Gastroesophageal sphincter (tissue), 4 donors: Measurements from ENCODE around the gene EIF5AL1. TPM values are rescaled to one million over a fixed set of nuclear protein-coding genes. Genes with fewer than 3 reads are reported as not detected.
"Not testable (repeated sequence)": the region's sequence is repeated elsewhere in the genome, so short reads cannot be mapped to it uniquely, and the experiment has no call there.

Source experiments
- ATAC-seq: fragments of 150-250 bp; one replicate; pipeline ENCODE4 v1.9.1; 2016; ENCODE audit warnings: mild to moderate bottlenecking, moderate library complexity
- H3K27ac ChIP-seq, 4 donors: fragments of 200-600 bp; sonication (generic) in 3 of 4; 1 replicate in 3 of 4; 2 replicates in 1 of 4; pipeline ENCODE4 v1.5.1; 2016 to 2019
- H3K27me3 ChIP-seq: fragments of 200-600 bp; sonication (generic); one replicate; pipeline ENCODE4 v1.5.1; 2019
- H3K36me3 ChIP-seq, 2 donors: fragments of 200-600 bp; sonication (generic); one replicate each; pipeline ENCODE4 v1.5.1; 2019; ENCODE audit warnings: control low read depth in 1 of 2
- H3K4me1 ChIP-seq, 3 donors: fragments of 200-600 bp; sonication (generic); 1 replicate in 2 of 3; 2 replicates in 1 of 3; pipeline ENCODE4 v1.5.1; 2016 to 2019; ENCODE audit warnings: control low read depth in 2 of 3
- H3K4me3 ChIP-seq, 2 donors: fragments of 200-600 bp; sonication (generic); one replicate each; pipeline ENCODE4 v1.5.1; 2019; ENCODE audit warnings: mild to moderate bottlenecking in 1 of 2, moderate library complexity in 1 of 2
- H3K9me3 ChIP-seq, 3 donors: fragments of 200-600 bp; sonication (generic); one replicate each; pipeline ENCODE4 v1.5.1; 2017 to 2019; ENCODE audit warnings: control low read depth in 2 of 3
- CTCF ChIP-seq, 4 experiments: fragments of 200-600 bp in 2 of 4; fragments of 450-650 bp in 2 of 4; sonication (generic) in 1 of 4; IDR thresholded peaks; one replicate each; pipeline ENCODE4 v1.5.1; 2017 to 2019; ENCODE audit warnings: antibody characterized with exemption in 4 of 4, mild to moderate bottlenecking in 2 of 4, moderate library complexity in 2 of 4
- EP300 ChIP-seq: sonication (generic); formaldehyde crosslinking; IDR thresholded peaks from one replicate; pipeline ENCODE4 v1.6.1; 2017; ENCODE audit warnings: antibody characterized with exemption, mild to moderate bottlenecking
- POLR2A ChIP-seq, 2 donors: fragments of 450-650 bp; IDR thresholded peaks; one replicate each; pipeline ENCODE4 v1.6.1; 2017; ENCODE audit warnings: antibody characterized with exemption in 2 of 2, mild to moderate bottlenecking in 2 of 2, moderate library complexity in 1 of 2
- POLR2AphosphoS5 ChIP-seq: sonication (generic); formaldehyde crosslinking; IDR thresholded peaks from one replicate; pipeline ENCODE4 v1.6.1; 2017; ENCODE audit warnings: antibody characterized with exemption
- WGBS, 2 donors: methylation state at CpG; one replicate each; pipeline ENCODE4 v1.1.5; 2018; ENCODE audit warnings: low coverage in 1 of 2; 5-methylcytosine and 5-hydroxymethylcytosine counted together
- total RNA-seq, 4 donors: library from RNA; depleted of rRNA; stranded (reverse); fragments of >200 nt; gene quantifications; one replicate each; pipeline ENCODE4 v1.1.0, GENCODE V29; 2016

The EIF5AL1 gene
- total RNA-seq, 4 donors from 2014 or later = 0.16 to 0.35 (median 0.23) TPM

- H3K36me3 ChIP-seq = no peaks in the 10 kb centered on the region
- H3K4me1 ChIP-seq = peaks cover 0 to 8% (median 0%) of the 10 kb centered on the region in 3 donors
- H3K9me3 ChIP-seq = no peaks in the 10 kb centered on the region
- H3K27me3 ChIP-seq = peaks cover 3% of the 10 kb centered on the region
- no peak overlapping the region for H3K27ac ChIP-seq
- no peak for ATAC-seq
- no peak overlapping the region for H3K4me3 ChIP-seq
- TF ChIP-seq POLR2A (IDR thresholded peaks at IDR 0.05) = no peak
These were observed 6.5 kb upstream of the EIF5AL1 start for GRCh38 chr10:79505829-79506228.

- Histone ChIP-seq H3K9me3 (no peaks in the 10 kb centered on the region), H3K27ac (no peak overlapping the region), H3K36me3 (no peaks in the 10 kb centered on the region), H3K4me1 (peaks cover 0 to 2% (median 0%) of the 10 kb centered on the region in 3 donors), H3K27me3 (peaks cover 3% of the 10 kb centered on the region), H3K4me3 (no peak overlapping the region)
- WGBS, 2 donors = 72 to 79% methylated on average over 6 to 9 of the region's 9 CpGs
- TF ChIP-seq POLR2A (IDR thresholded peaks at IDR 0.05) = no peak
- no peak for TF ChIP-seq CTCF (IDR thresholded peaks at IDR 0.05)
- TF ChIP-seq EP300 = no peak
- TF ChIP-seq POLR2AphosphoS5 = no peak
- no peak for ATAC-seq
These were observed 4.7 kb upstream of the EIF5AL1 start for GRCh38 chr10:79507440-79508167.

GRCh38 chr10:79508245-79508644 lies 4.1 kb upstream of the EIF5AL1 start:
- H3K9me3 ChIP-seq, H3K4me1 ChIP-seq, H3K27me3 ChIP-seq, ATAC-seq, H3K36me3 ChIP-seq, H3K4me3 ChIP-seq, H3K27ac ChIP-seq: not testable (repeated sequence)
- 80% methylated on average over 1 of the region's 4 CpGs; no CpG with 5 or more reads in 1 of the 2 donors for WGBS, 2 donors

GRCh38 chr10:79509306-79509933 lies 2.9 kb upstream of the EIF5AL1 start:
- no CpG with 5 or more reads among the region's 3 CpGs for WGBS, 2 donors
- H3K36me3 ChIP-seq, H3K9me3 ChIP-seq, H3K27ac ChIP-seq, H3K27me3 ChIP-seq, H3K4me1 ChIP-seq, H3K4me3 ChIP-seq: not testable (repeated sequence)
- peak; percentile 69 for ATAC-seq

- not testable (repeated sequence) for ATAC-seq
These were observed 2.3 kb upstream of the EIF5AL1 start for GRCh38 chr10:79509934-79510508.

GRCh38 chr10:79516532-79517205 lies 4.3 kb downstream of the EIF5AL1 start:
- not testable (repeated sequence) for H3K36me3 ChIP-seq, H3K27me3 ChIP-seq, H3K27ac ChIP-seq, ATAC-seq, H3K9me3 ChIP-seq, H3K4me1 ChIP-seq, H3K4me3 ChIP-seq
- WGBS, 2 donors = 0 to 50% methylated on average over 1 to 7 of the region's 7 CpGs

More at GRCh38 chr10:79509934-79510508, 2.3 kb upstream of the EIF5AL1 start:
- H3K4me1 ChIP-seq, H3K4me3 ChIP-seq, H3K27me3 ChIP-seq, H3K27ac ChIP-seq, H3K9me3 ChIP-seq, H3K36me3 ChIP-seq: not testable (repeated sequence)
- WGBS, 2 donors = no CpG with 5 or more reads among the region's 5 CpGs

- H3K36me3 ChIP-seq, ATAC-seq, H3K27me3 ChIP-seq, H3K9me3 ChIP-seq, H3K4me1 ChIP-seq, H3K27ac ChIP-seq, H3K4me3 ChIP-seq: not testable (repeated sequence)
- no CpG with 5 or more reads among the region's 4 CpGs for WGBS, 2 donors
These were observed 5.2 kb downstream of the EIF5AL1 start for GRCh38 chr10:79517567-79517966.

GRCh38 chr10:79521751-79522150 lies 9.4 kb downstream of the EIF5AL1 start:
- H3K4me1 ChIP-seq, H3K9me3 ChIP-seq, H3K27ac ChIP-seq, H3K4me3 ChIP-seq, H3K27me3 ChIP-seq, H3K36me3 ChIP-seq, ATAC-seq: not testable (repeated sequence)
- WGBS, 2 donors = no CpG with 5 or more reads among the region's 6 CpGs

GRCh38 chr10:79522464-79522863 lies 10.1 kb downstream of the EIF5AL1 start:
- not testable (repeated sequence) for H3K4me1 ChIP-seq, H3K27ac ChIP-seq, H3K4me3 ChIP-seq, H3K27me3 ChIP-seq, H3K36me3 ChIP-seq, H3K9me3 ChIP-seq
- peak; percentile 35 for ATAC-seq
- WGBS, 2 donors = no CpG with 5 or more reads among the region's 4 CpGs

GRCh38 chr10:79523157-79523853 lies 11.0 kb downstream of the EIF5AL1 start:
- not testable (repeated sequence) for H3K9me3 ChIP-seq, H3K4me3 ChIP-seq, H3K4me1 ChIP-seq, H3K36me3 ChIP-seq, ATAC-seq, H3K27me3 ChIP-seq, H3K27ac ChIP-seq
- 100% methylated on average over 1 of the region's 13 CpGs; no CpG with 5 or more reads in 1 of the 2 donors for WGBS, 2 donors

- H3K4me1 ChIP-seq, H3K36me3 ChIP-seq, ATAC-seq, H3K9me3 ChIP-seq, H3K4me3 ChIP-seq, H3K27ac ChIP-seq, H3K27me3 ChIP-seq: not testable (repeated sequence)
- 71 to 100% methylated on average over 2 of the region's 8 CpGs for WGBS, 2 donors
These were observed 12.8 kb downstream of the EIF5AL1 start for GRCh38 chr10:79525049-79525710.
